ENCODE data around the gene MYO1B. TPM values are rescaled to one million over a fixed set of nuclear protein-coding genes. Genes with fewer than 3 reads are reported as not detected.

The MYO1B gene
- total RNA-seq, 2 experiments from 2014 or later, result 1.6 to 4.3 TPM

DNA sequence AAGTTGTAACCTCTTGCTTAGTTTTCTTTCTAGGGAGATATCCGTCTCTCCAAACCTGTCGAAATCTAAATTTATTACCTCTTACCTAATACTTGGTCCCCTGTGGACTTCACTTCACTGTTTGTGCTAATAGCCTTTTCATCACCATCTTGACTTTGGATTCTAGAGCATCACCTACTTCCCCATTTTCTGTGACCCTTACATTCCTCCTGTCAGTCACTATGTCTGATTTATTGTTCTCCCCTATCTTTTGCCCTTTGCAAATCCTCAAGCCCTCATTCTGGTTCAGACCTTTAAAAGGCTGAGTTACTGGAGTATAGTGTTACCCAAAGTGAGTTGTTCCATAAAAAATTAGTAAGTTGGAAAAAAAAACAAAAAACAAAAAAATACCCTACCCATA, 7.5 kb downstream of the MYO1B start:
- ATAC-seq (no peak), DNase-seq (no peak)
- H3K27me3 Mint-ChIP-seq, result peaks cover 12% of the 10 kb centered on the region
- H3K4me1 Mint-ChIP-seq, result no peaks in the 10 kb centered on the region
- H3K4me3 Mint-ChIP-seq, result no peak overlapping the region
- H3K36me3 Mint-ChIP-seq, result no peaks in the 10 kb centered on the region
- CTCF ChIA-PET, result interaction anchor here (0.7 to 1.3 kb wide), 2 partner anchors 13 to 77 kb away, joined by 3 to 6 read pairs; no protein-coding TSS in a partner anchor
- H3K27ac Mint-ChIP-seq, result no peak overlapping the region
- no peaks in the 10 kb centered on the region for H3K9me3 Mint-ChIP-seq (ENCODE audit: low read depth)

DNA sequence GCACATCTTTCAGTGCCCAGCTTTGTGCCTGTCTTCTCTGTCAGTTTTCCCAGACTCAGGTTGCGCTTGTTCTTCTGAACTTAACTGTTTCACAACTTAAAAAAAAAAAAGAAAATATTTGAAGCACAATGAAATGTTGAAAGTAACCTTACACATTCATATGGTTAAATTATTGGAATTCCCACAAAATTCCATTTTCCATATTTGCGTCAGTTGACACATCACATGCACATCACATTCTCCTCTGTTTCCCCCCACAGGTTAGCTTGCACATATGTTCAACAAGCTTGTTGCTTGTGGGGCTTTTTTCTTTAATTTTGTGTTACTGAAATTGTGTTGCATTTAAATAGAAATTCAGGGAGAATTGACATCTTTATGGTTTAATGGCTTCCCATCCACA, 8.3 kb downstream of the MYO1B start:
- H3K27me3 Mint-ChIP-seq, result peaks cover 11% of the 10 kb centered on the region
- CTCF ChIA-PET, result interaction anchor here (0.7 kb wide), 1 partner anchor 77 kb away, joined by 3 read pairs; no protein-coding TSS in a partner anchor
- no peaks in the 10 kb centered on the region for H3K36me3 Mint-ChIP-seq
- DNase-seq (no peak), ATAC-seq (no peak)
- no peak overlapping the region for H3K4me3 Mint-ChIP-seq
- no peaks in the 10 kb centered on the region for H3K9me3 Mint-ChIP-seq (ENCODE audit: low read depth)
- no peaks in the 10 kb centered on the region for H3K4me1 Mint-ChIP-seq
- no peak overlapping the region for H3K27ac Mint-ChIP-seq

DNA sequence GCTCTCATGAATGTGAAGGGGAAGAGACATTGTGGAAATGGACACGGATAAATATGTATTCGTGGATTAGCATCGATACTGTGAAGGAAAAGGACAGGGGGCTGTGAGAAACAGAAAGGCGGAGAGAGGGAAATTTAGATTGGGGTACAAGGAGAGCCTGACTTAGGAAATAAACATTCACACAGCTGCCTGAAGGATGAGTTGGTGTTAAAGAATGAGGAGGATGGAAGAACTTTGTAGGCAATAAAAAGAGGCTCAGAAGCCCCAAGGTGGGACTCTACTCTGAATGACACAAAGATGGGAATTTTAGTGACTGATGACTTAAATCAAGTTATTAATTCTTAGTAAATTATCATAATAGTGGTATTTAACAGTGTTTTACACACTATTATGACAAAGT, 10.1 kb downstream of the MYO1B start:
- DNase-seq (no peak), ATAC-seq (no peak)
- CTCF ChIA-PET, result no interaction called here
- Mint-ChIP-seq H3K9me3 (ENCODE audit: low read depth) (no peaks in the 10 kb centered on the region), H3K27me3 (peaks cover 8% of the 10 kb centered on the region), H3K36me3 (no peaks in the 10 kb centered on the region), H3K27ac (no peak overlapping the region), H3K4me1 (no peaks in the 10 kb centered on the region), H3K4me3 (no peak overlapping the region)

DNA sequence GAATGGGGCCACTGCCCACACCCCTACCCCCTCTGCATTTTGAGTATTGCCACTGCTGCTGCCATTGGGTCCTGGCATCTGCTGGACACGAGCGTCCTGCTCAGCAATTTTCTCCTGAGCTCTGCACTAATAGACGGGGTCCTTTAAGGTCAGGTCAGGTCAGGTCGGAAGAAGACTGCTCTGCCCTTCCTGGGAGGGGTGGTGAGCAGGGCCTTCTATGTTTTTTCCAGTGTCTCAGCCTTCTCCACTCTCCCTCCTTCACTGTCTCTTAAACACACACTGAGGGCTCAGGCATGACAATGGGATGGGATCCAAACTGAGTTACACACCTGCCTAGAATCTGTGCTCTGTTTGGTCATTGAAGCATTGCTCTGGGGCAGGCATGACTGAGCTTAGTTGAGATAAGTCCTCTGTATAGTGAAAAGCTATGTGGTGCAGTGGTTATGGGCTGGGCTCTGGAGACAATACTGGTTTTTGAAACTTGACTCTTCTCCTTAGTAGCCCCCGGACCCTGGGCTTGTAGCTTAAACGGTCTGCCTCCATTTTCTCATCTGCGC, 10.6 kb downstream of the MYO1B start:
- Mint-ChIP-seq H3K4me3 (no peak overlapping the region), H3K27ac (no peak overlapping the region), H3K4me1 (no peaks in the 10 kb centered on the region), H3K27me3 (peaks cover 8% of the 10 kb centered on the region), H3K36me3 (no peaks in the 10 kb centered on the region), H3K9me3 (ENCODE audit: low read depth) (no peaks in the 10 kb centered on the region)
- ATAC-seq (no peak), DNase-seq (no peak)
- CTCF ChIA-PET, result no interaction called here

DNA sequence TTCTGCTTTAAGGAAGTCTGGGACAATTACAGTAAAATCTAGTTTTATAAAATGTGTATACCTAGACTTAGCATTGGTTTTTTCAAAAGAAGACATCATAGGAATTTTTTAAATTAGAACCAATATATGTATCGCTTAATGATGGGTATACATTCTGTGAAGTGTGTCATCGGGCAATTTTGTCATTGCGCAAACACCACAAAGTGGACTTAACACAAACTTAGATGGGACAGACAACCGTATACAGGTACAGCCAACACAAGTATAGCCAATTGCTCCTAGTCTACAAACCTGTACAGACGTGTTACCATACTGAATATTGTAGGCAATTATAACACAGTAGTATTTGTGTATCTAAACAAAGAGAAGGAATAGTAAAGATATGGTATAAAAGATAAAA, 12.7 kb downstream of the MYO1B start:
- no peak for ATAC-seq
- Mint-ChIP-seq H3K9me3 (ENCODE audit: low read depth) (no peaks in the 10 kb centered on the region), H3K4me1 (no peaks in the 10 kb centered on the region), H3K27ac (no peak overlapping the region), H3K27me3 (peaks cover 3% of the 10 kb centered on the region), H3K36me3 (no peaks in the 10 kb centered on the region), H3K4me3 (no peak overlapping the region)
- CTCF ChIA-PET, result no interaction called here
- DNase-seq, result no peak

DNA sequence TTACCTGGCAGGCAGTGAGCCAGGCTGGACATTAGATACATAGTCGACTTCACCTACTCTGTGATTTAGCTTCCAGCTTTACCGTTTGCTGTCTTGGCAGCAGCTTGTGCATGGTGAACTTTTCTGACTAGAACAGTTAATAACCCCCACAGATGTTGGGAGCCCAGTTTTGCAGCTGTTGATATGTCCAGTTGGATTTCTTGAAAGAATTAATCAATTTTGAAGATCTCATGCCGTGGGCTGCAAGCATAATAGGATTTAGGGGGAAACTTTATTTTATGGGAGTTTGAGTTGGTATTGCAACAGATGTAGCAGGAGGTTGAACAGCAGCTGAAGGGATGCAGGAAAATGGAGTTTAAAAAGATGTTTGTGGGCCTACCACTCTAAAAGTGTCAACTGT, 13.8 kb downstream of the MYO1B start:
- Mint-ChIP-seq H3K4me3 (no peak overlapping the region), H3K27ac (no peak overlapping the region), H3K9me3 (ENCODE audit: low read depth) (no peaks in the 10 kb centered on the region), H3K36me3 (no peaks in the 10 kb centered on the region), H3K27me3 (no peaks in the 10 kb centered on the region), H3K4me1 (no peaks in the 10 kb centered on the region)
- no peak for ATAC-seq
- DNase-seq, result no peak
- CTCF ChIA-PET, result interaction anchor here (1.2 kb wide), 1 partner anchor 12 kb away, joined by 3 read pairs; no protein-coding TSS in a partner anchor

DNA sequence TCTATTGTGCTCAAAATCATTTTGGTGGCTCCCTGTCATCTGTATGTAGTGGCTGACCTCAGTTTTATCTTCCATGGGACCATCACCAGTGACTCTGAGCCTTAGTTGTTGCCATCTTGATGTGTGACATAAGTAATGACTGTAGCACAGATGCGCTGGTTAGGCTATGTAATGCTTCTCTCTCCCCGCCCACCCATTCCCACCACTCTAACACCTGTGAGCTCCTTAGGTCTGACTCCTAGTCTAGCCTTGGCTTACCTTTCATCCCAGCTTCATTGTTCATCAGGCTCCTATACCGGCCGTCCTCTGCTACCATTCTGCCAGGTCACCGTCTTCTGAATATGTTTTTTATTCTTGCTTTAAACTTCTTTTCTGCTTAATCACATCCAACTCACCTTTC, 17.2 kb downstream of the MYO1B start:
- Mint-ChIP-seq H3K4me3 (no peak overlapping the region), H3K27me3 (no peaks in the 10 kb centered on the region), H3K4me1 (no peaks in the 10 kb centered on the region), H3K9me3 (ENCODE audit: low read depth) (no peaks in the 10 kb centered on the region), H3K27ac (no peak overlapping the region), H3K36me3 (no peaks in the 10 kb centered on the region)
- DNase-seq (no peak), ATAC-seq (no peak)
- CTCF ChIA-PET, result no interaction called here

DNA sequence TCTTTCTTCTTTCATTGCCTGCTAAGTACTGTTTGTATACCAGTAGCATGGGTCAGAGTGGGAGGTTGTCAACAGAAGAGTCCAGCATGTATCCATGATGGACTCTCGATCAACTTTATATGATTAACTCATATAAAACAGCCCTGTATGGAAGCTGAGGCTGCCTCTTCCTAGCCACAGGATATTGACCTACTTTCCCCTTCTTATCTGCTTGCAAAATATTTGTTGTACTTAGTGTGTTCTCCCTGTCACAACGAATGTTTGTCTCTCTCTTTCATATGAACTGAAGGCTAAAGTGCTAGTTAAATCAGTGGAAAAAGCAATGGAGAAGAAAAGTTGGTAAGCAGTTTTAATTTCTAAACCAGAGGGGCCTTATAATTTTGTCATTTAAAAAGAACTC, 17.8 kb downstream of the MYO1B start:
- H3K27me3 Mint-ChIP-seq, result no peaks in the 10 kb centered on the region
- H3K9me3 Mint-ChIP-seq (ENCODE audit: low read depth), result no peaks in the 10 kb centered on the region
- no peak overlapping the region for H3K27ac Mint-ChIP-seq
- DNase-seq (no peak), ATAC-seq (no peak)
- no peaks in the 10 kb centered on the region for H3K36me3 Mint-ChIP-seq
- CTCF ChIA-PET, result no interaction called here
- H3K4me1 Mint-ChIP-seq, result no peaks in the 10 kb centered on the region
- no peak overlapping the region for H3K4me3 Mint-ChIP-seq

DNA sequence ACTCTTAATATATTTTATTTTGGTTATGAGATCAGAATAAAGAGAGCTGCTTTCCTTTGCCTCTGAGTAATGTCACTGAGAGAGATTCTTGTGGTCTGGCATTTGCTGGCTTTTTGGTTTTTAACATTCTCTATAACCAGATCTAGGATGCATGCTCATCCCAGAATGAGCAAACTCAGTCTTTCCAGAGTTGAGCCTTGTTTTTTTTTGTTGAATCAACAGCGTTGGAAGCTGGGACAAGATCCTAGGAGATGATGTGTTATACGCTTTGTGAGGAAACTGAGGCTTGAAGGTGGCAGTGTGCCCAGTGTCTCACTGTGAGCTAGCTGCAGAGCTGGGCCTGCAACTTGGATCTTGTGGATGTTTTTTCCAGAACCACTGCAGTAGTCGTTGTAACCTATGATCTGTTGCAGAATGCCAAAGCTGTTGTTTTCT, 19.5 kb downstream of the MYO1B start:
- no peaks in the 10 kb centered on the region for H3K27me3 Mint-ChIP-seq
- ATAC-seq, result no peak
- H3K4me3 Mint-ChIP-seq, result no peak overlapping the region
- CTCF ChIA-PET, result no interaction called here
- DNase-seq, result no peak
- H3K27ac Mint-ChIP-seq, result no peak overlapping the region
- no peaks in the 10 kb centered on the region for H3K4me1 Mint-ChIP-seq
- peaks cover under 1% of the 10 kb centered on the region for H3K36me3 Mint-ChIP-seq
- H3K9me3 Mint-ChIP-seq (ENCODE audit: low read depth), result no peaks in the 10 kb centered on the region

DNA sequence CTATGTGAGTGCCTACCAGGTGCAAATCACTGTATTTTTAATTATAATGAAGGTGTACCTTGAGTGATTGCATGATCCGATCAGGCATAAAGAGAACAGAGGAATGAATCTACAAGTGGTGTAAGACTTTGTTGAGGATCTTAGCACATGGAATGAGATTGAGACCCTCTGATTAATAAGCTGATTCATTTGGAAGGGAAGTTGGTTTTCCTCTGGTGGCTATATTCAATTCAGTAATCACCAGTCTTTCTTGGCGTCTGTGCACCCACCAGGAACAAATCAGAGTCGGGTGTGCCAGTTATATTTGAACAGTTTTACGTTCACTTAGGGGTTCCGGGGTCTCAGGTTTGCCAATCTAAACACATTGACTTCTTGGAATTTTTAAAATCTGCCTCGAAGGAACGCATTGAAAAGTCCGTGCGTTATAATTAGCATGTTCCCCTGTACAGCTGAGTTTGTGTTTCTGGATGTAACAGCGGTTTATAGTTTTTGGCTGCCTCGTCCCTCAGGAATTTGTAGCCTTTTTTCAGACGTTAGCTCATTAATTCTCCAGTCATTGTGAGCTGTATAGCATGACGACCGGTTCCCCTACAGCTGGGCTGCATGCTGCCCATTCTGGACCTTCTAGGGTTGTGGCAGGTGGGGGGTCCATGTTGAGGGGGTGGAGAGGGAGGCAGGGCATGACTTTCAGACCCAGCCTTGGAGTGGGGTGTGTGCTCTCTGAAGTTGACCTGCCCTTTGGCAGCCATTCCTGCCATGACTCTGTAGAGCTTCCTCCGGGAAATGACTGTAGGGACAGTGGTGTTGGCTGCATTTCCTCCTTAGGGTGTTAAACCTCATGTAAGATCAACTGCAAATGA, 20.3 kb downstream of the MYO1B start:
- CTCF ChIA-PET, result interaction anchor here (1.7 kb wide), 1 partner anchor 14 kb away, joined by 6 read pairs; no protein-coding TSS in a partner anchor

DNA sequence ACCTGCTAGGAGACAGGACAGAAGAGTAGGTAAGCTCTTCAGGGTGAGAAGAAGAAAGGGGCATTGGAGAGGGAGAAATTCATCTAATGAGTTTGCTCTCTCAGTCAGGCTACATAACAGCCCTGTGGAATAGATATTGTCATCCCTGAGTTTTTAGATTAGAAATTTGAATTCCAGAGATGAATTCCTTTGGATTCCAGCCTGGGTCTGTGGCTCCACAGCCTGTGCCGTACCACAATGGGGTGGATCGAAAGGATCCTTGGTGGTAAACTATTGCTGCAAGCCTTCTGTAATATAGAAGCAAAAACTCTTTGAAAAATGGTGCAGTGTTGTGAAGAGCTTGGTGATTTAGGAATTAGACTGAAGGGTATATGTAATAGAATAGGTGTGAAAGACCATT, 21.0 kb downstream of the MYO1B start:
- CTCF ChIA-PET, result interaction anchor here (1.7 kb wide), 1 partner anchor 14 kb away, joined by 6 read pairs; no protein-coding TSS in a partner anchor
- H3K4me3 Mint-ChIP-seq, result no peak overlapping the region
- peaks cover 3% of the 10 kb centered on the region for H3K36me3 Mint-ChIP-seq
- no peaks in the 10 kb centered on the region for H3K9me3 Mint-ChIP-seq (ENCODE audit: low read depth)
- H3K4me1 Mint-ChIP-seq, result no peaks in the 10 kb centered on the region
- ATAC-seq, result no peak
- DNase-seq, result no peak
- no peak overlapping the region for H3K27ac Mint-ChIP-seq
- H3K27me3 Mint-ChIP-seq, result peaks cover 3% of the 10 kb centered on the region

More for the DNA sequence above, 20.3 kb downstream of the MYO1B start:
- no peaks in the 10 kb centered on the region for H3K4me1 Mint-ChIP-seq
- peaks cover 3% of the 10 kb centered on the region for H3K36me3 Mint-ChIP-seq
- no peaks in the 10 kb centered on the region for H3K9me3 Mint-ChIP-seq (ENCODE audit: low read depth)
- DNase-seq, result no peak
- no peak for ATAC-seq
- H3K27me3 Mint-ChIP-seq, result no peaks in the 10 kb centered on the region
- no peak overlapping the region for H3K4me3 Mint-ChIP-seq
- no peak overlapping the region for H3K27ac Mint-ChIP-seq

DNA sequence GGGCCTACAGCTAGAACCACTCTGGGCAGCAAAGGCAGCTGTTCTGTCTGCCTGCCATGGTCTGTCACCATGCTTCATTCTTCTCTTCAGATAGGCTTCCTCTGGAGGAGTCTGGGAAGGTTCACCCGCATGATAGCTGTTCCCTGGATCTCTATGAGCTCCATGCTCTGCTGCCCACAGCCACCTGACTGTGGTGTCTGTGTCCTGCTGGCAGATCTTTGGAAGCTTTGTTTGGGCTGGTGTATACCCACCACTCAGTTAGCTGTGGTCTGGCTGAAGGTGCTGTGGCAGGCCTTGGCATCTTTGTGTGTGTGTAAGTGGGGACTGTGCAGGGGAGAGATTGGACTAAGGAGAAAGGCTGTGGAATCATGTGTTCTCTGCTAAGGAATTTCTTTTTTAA, 23.4 kb downstream of the MYO1B start:
- H3K9me3 Mint-ChIP-seq (ENCODE audit: low read depth), result no peaks in the 10 kb centered on the region
- CTCF ChIA-PET, result no interaction called here
- no peak overlapping the region for H3K4me3 Mint-ChIP-seq
- H3K27me3 Mint-ChIP-seq, result peaks cover 3% of the 10 kb centered on the region
- DNase-seq (no peak), ATAC-seq (no peak)
- H3K27ac Mint-ChIP-seq, result no peak overlapping the region
- peaks cover 3% of the 10 kb centered on the region for H3K36me3 Mint-ChIP-seq
- no peaks in the 10 kb centered on the region for H3K4me1 Mint-ChIP-seq

DNA sequence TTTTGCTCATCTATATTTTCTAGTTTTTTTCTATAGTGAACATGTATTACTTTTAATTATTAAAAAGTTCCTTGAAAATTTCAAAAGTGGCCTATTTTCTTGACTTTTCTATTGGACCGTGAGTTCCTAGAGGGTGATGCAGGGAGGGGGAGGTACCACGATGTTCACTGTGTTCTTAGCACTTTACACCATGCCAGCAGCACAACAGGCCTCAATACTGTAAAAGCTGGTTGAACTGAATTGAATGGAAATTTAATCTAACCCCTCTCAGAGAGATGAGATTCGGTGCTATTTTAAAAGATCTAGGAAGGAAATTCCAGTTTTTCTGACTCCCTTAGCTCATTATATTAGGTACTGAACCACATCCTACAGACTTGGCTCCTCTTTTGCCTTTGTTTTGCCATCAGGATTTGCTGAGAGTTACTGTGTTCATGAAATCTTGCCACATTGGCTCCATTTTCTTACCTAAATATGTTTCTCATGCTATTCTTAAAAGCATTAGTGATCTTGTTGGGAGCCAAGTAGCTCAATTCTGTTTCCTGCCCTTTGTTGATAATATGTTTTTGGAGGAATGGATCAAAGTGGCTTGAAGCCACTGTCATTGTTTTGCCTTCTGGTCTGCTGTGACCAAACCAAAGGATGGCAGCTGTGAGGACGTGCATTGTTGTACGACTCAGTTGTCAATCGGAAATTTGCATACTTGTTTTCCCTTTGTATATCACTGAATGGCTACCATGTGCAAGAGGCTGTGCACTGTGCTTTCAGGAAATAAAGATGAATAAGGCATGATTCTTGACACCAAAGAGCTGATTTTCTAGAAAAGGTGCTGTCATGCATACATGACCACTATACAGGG, 25.3 kb downstream of the MYO1B start:
- ATAC-seq (no peak), DNase-seq (no peak)
- Mint-ChIP-seq H3K27me3 (peaks cover 10% of the 10 kb centered on the region), H3K9me3 (ENCODE audit: low read depth) (no peaks in the 10 kb centered on the region), H3K27ac (no peak overlapping the region), H3K36me3 (peaks cover 3% of the 10 kb centered on the region), H3K4me3 (no peak overlapping the region), H3K4me1 (no peaks in the 10 kb centered on the region)
- CTCF ChIA-PET, result interaction anchor here (1.3 kb wide), 1 partner anchor 12 kb away, joined by 3 read pairs; no protein-coding TSS in a partner anchor

Data from activated CD8-positive, alpha-beta memory T cell treated with anti-CD3 and anti-CD28 coated beads, Interleukin-2, amount 10 ng/mL, durations not matched to agents 7 days and 5 days (primary cell).